ENCODE results near the gene KCNJ9. TPM values are rescaled to one million over a fixed set of nuclear protein-coding genes. Genes with fewer than 3 reads are reported as not detected.

KCNJ9 gene
- total and polyA plus RNA-seq, 8 donors = 0.04 to 0.10 (median 0.08) TPM; not detected in 5

DNA sequence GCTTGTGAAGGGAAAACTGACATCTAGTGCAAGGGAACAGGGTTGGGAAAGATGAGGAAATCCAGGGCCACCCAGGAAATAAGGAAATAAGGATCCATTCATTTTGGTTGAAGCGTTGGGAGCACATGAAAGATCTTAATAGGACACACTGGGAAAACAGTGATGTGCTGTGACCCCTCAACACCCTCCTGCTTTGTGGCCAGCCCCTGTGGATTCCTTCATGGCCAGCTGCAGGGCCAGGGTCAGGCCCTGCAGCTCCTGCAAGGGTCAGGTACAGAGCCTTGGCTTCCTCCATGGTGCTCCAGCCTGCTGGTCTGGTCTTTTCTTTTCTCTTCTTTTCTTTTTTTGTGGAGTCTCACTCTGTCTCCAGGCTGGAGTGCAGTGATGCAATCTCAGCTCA, 30.7 kb upstream of the KCNJ9 start:
- Histone ChIP-seq H3K27me3 (peaks cover 0 to 45% of the 10 kb centered on the region in 2 donors), H3K4me3 (no peak overlapping the region), H3K4me1 (peaks cover 5 to 8% of the 10 kb centered on the region in 2 donors), H3K27ac (no peak overlapping the region), H3K9me3 (no peaks in the 10 kb centered on the region), H3K36me3 (no peaks in the 10 kb centered on the region)
- intact Hi-C loops (cut with DNase I) = no loop called here
- ATAC-seq (no peak), DNase-seq (no peak)
- TF ChIP-seq, protein P1, sequence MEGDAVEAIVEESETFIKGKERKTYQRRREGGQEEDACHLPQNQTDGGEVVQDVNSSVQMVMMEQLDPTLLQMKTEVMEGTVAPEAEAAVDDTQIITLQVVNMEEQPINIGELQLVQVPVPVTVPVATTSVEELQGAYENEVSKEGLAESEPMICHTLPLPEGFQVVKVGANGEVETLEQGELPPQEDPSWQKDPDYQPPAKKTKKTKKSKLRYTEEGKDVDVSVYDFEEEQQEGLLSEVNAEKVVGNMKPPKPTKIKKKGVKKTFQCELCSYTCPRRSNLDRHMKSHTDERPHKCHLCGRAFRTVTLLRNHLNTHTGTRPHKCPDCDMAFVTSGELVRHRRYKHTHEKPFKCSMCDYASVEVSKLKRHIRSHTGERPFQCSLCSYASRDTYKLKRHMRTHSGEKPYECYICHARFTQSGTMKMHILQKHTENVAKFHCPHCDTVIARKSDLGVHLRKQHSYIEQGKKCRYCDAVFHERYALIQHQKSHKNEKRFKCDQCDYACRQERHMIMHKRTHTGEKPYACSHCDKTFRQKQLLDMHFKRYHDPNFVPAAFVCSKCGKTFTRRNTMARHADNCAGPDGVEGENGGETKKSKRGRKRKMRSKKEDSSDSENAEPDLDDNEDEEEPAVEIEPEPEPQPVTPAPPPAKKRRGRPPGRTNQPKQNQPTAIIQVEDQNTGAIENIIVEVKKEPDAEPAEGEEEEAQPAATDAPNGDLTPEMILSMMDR (IDR thresholded peaks at IDR 0.05) = no peak

DNA sequence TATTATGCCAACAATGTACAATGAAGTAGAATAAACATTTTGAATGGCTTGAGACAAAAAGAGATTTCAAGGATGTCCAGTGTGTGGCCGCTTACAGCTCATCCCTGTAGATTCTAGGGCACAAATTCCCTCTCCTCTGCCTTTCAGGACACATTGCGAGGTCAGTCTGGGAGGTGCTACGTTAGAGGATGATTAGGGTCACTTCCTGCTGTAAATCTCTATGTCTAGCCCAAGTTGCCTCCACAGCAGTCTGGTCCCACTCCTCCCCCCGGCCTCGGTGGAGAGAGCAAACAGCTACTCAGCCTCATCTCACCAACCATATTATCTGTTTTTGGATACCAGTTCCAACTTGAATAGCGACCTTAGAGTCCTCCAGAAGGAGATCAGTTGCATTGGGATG, 28.4 kb upstream of the KCNJ9 start:
- Histone ChIP-seq H3K4me3 (no peak overlapping the region), H3K27me3 (peaks cover 0 to 42% of the 10 kb centered on the region in 2 donors), H3K4me1 (no peaks in the 10 kb centered on the region), H3K27ac (no peak overlapping the region), H3K36me3 (no peaks in the 10 kb centered on the region), H3K9me3 (no peaks in the 10 kb centered on the region)
- no peak for ATAC-seq
- DNase-seq = no peak
- TF ChIP-seq, protein P1 (IDR thresholded peaks at IDR 0.05) = no peak
- intact Hi-C loops (cut with DNase I) = no loop called here

DNA sequence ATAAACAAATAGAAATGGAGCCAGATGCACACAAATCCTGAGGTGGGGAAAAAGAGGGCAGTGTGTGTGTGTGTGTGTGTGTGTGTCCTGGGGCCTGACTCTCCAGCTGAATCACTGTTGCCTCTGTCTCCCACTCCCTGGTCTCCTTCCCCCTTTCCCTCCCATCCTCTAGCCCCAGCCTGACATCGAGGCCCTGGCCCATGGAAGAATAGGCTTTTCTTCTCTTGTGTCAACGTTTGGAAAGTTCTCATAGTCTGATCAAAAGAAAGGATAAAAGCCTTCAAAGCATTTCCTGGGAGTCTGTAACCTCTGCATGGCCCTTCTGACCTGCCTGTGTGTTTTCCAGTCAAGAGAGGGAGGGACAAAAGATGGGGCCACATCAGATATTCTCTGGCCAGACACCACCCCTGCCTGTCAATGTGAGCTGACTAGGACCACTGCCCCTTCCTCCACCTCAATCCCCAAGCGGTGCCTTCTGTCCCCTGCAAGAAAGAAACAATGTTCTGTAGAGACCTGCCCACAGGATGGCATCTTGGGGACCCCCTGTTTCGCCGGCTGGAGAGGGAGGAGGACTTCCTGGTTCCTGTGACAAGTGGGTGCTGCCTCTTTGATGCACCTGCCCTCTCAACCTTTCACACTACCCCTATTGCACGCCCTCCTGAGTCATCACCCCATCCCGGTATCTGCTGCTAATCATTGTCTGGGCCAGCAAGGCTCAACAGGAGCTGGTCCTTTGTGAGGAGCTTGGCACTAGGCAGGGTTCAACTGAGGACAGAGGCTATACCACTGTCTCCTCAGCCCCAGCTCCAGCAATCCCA, 27.6 kb upstream of the KCNJ9 start:
- intact Hi-C loops (cut with DNase I) = no loop called here
- no peak overlapping the region for H3K4me3 ChIP-seq
- no peak for ATAC-seq
- TF ChIP-seq, protein P1 (IDR thresholded peaks at IDR 0.05) = no peak
- DNase-seq = no peak
- no peaks in the 10 kb centered on the region for H3K4me1 ChIP-seq
- peaks cover 0 to 42% of the 10 kb centered on the region in 2 donors for H3K27me3 ChIP-seq
- H3K36me3 ChIP-seq = no peaks in the 10 kb centered on the region
- H3K27ac ChIP-seq = no peak overlapping the region
- H3K9me3 ChIP-seq = no peaks in the 10 kb centered on the region

DNA sequence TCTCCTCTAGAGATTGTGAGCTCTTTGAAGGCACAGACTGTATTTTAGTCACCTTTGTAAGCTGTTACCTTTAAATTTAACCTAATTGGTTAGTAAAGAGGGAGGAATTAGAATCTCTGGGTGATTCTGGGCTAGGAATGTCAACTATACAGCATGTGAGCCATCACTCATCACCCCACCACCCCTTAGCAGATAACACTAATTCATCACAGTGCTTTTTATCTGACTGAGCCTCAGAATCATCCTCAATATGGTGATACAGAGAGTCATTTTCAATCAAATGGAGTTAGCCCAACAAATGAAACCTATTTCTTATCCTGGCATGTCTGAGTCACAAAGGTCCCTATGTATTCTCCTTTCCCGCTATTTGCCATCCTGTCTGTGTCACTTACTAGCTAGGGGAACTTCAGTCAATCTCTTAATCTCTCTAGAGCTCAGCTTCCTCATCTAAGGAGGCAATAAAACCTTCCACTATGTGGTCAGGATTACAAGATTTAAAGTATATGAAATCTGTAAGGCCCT, 24.6 kb upstream of the KCNJ9 start:
- H3K27me3 ChIP-seq = peaks cover 0 to 36% of the 10 kb centered on the region in 2 donors
- H3K27ac ChIP-seq = no peak overlapping the region
- H3K4me1 ChIP-seq = no peaks in the 10 kb centered on the region
- no peak for ATAC-seq
- intact Hi-C loops (cut with DNase I) = no loop called here
- TF ChIP-seq, protein P1 (IDR thresholded peaks at IDR 0.05) = no peak
- H3K4me3 ChIP-seq = no peak overlapping the region
- H3K36me3 ChIP-seq = no peaks in the 10 kb centered on the region
- H3K9me3 ChIP-seq = no peaks in the 10 kb centered on the region
- no peak for DNase-seq

DNA sequence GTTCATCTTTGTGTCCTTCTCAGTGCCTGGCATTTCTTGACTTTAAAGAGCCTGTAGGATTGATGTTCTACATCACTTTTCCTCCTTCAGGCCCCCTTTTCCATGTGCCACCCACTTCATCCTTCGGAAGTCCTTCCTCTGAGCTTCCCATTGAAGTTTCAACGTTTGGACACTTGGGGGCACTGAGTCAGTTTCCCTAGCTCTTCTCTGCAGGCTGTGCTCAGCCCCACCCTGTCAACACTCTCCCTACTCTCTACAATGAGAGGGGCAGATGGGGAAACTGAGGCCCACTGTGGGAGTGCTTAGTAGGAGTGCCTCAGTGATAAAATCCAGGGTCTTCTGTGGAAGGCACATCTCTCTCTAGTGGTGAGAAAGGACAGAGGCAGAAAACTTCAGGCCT, 23.3 kb upstream of the KCNJ9 start:
- H3K27me3 ChIP-seq = peaks cover 0 to 44% of the 10 kb centered on the region in 2 donors
- H3K27ac ChIP-seq = no peak overlapping the region
- no peaks in the 10 kb centered on the region for H3K36me3 ChIP-seq
- no peaks in the 10 kb centered on the region for H3K9me3 ChIP-seq
- ATAC-seq (peak; percentile 21), DNase-seq (no peak)
- intact Hi-C loops (cut with DNase I) = no loop called here
- H3K4me1 ChIP-seq = no peaks in the 10 kb centered on the region
- no peak overlapping the region for H3K4me3 ChIP-seq
- TF ChIP-seq, protein P1 (IDR thresholded peaks at IDR 0.05) = no peak

Data from left lung (tissue), 10 donors.